Endothelial cell of umbilical vein (primary cell): ENCODE results near the gene MZB1. TPM values are rescaled to one million over a fixed set of nuclear protein-coding genes. Genes with fewer than 3 reads are reported as not detected.

Experiments
- BruUV-seq: library from RNA; stranded (reverse); fragments of 400-500 nt; replicated peaks from 2 replicates; lab custom pipeline; 2021; lab: Mats Ljungman, UMichigan
- CTCF ChIA-PET: fragments of 300-600, 350-600 bp; sonication (Branson Sonifier 250); formaldehyde crosslinking; loops from one replicate; lab custom pipeline; 2021; ENCODE audit warnings: antibody characterized with exemption, inconsistent platforms; lab: Charles Lee
- POLR2A ChIA-PET: fragments of 300-600, 350-600 bp; sonication (Branson Sonifier 250); formaldehyde crosslinking; loops from one replicate; lab custom pipeline; 2021; ENCODE audit warnings: antibody characterized with exemption, inconsistent platforms; lab: Charles Lee
- DNase-seq: peaks from one replicate; pipeline ENCODE4 v3.0.0-alpha.2; 2011; ENCODE audit warnings: low read depth, low spot score
- FAIRE-seq: peaks from 2 replicates; lab custom pipeline; 2011; peaks lifted over from hg19 to GRCh38; lab: Jason Lieb, UNC
- H2AFZ ChIP-seq: 2 replicates; pipeline ENCODE4 v1.6.0; 2012; ENCODE audit warnings: low read depth, low read length, control low read depth, inconsistent platforms
- H3K27ac ChIP-seq: 2 replicates; pipeline ENCODE4 v1.5.1; 2011; ENCODE audit warnings: low read depth, mild to moderate bottlenecking, control low read depth, low read length, moderate library complexity; ENCODE audit not compliant: insufficient read depth
- H3K27me3 ChIP-seq, 2 experiments: 2 replicates each; pipeline versions ENCODE4 v1.6.0 to v1.6.1; 2011; ENCODE audit warnings: low read length in 2 of 2, mixed read lengths in 1 of 2; ENCODE audit not compliant: control insufficient read depth in 2 of 2, insufficient read depth in 2 of 2
- H3K36me3 ChIP-seq, 2 experiments: 2 replicates in 1 of 2; 3 replicates in 1 of 2; pipeline ENCODE4 v1.5.1; 2011; ENCODE audit warnings: low read length in 2 of 2, mild to moderate bottlenecking in 1 of 2, moderate library complexity in 1 of 2; ENCODE audit not compliant: control insufficient read depth in 2 of 2, insufficient read depth in 2 of 2; ENCODE audit errors: extremely low read depth in 1 of 2
- H3K4me1 ChIP-seq: 3 replicates; pipeline ENCODE4 v1.5.1; 2011; ENCODE audit warnings: mild to moderate bottlenecking, low read length; ENCODE audit not compliant: control insufficient read depth, insufficient read depth; ENCODE audit errors: extremely low read depth
- H3K4me2 ChIP-seq: 2 replicates; pipeline ENCODE4 v1.6.1; 2011; ENCODE audit warnings: low read length, control low read depth, mixed read lengths; ENCODE audit not compliant: insufficient read depth
- H3K4me3 ChIP-seq, 3 experiments: fragments of 200-600 bp in 1 of 3; sonication (generic), shearing (Covaris generic) in 1 of 3; replicated peaks in 1 of 3; 2 replicates each; pipeline ENCODE4 v1.5.1; 2011 to 2016; ENCODE audit warnings: control low read depth in 3 of 3, low read length in 3 of 3, mild to moderate bottlenecking in 2 of 3, inconsistent platforms in 1 of 3, low read depth in 1 of 3, moderate library complexity in 1 of 3; ENCODE audit not compliant: insufficient read depth in 1 of 3
- H3K79me2 ChIP-seq: 2 replicates; pipeline ENCODE4 v1.6.0; 2012; ENCODE audit warnings: low read length, inconsistent platforms; ENCODE audit not compliant: control insufficient read depth, insufficient read depth
- H3K9ac ChIP-seq: replicated peaks from 2 replicates; pipeline ENCODE3; 2011; ENCODE audit warnings: low read length, control low read depth; ENCODE audit not compliant: insufficient read depth; ENCODE audit errors: extremely low read depth
- H3K9me1 ChIP-seq: replicated peaks from 3 replicates; pipeline ENCODE4 v1.6.0; 2011; ENCODE audit warnings: mild to moderate bottlenecking, low read length; ENCODE audit not compliant: control insufficient read depth, insufficient read depth; ENCODE audit errors: extremely low read depth
- H3K9me3 ChIP-seq: replicated peaks from 2 replicates; pipeline ENCODE4 v1.5.1; 2012; ENCODE audit warnings: low read length, inconsistent platforms; ENCODE audit not compliant: control insufficient read depth, insufficient read depth
- H4K20me1 ChIP-seq: replicated peaks from 2 replicates; pipeline ENCODE3; 2011; ENCODE audit warnings: mild to moderate bottlenecking, low read length; ENCODE audit not compliant: control insufficient read depth, insufficient read depth; ENCODE audit errors: extremely low read depth
- EZH2 ChIP-seq: IDR thresholded peaks from 2 replicates; pipeline ENCODE4 v1.6.1; 2012; ENCODE audit warnings: borderline replicate concordance, low read depth, mild to moderate bottlenecking, moderate library complexity, low read length, inconsistent platforms; ENCODE audit not compliant: severe bottlenecking
- FOS ChIP-seq: IDR thresholded peaks from 2 replicates; pipeline ENCODE4 v1.6.1; 2011; ENCODE audit warnings: mild to moderate bottlenecking, low read length, moderate library complexity, borderline replicate concordance; ENCODE audit not compliant: insufficient read depth
- GATA2 ChIP-seq: IDR thresholded peaks from 2 replicates; pipeline ENCODE4 v1.7.0; 2011; ENCODE audit warnings: low read depth, mild to moderate bottlenecking, moderate library complexity, mixed read lengths, low read length; ENCODE audit not compliant: insufficient read length, insufficient read depth
- JUN ChIP-seq: IDR thresholded peaks from 2 replicates; pipeline ENCODE4 v1.6.1; 2011; ENCODE audit warnings: borderline replicate concordance, low read depth; ENCODE audit not compliant: insufficient read length, insufficient read depth
- MYC ChIP-seq: IDR thresholded peaks from one replicate; pipeline ENCODE4 v1.6.1; 2011; ENCODE audit warnings: mild to moderate bottlenecking, low read depth, low read length
- POLR2A ChIP-seq: IDR thresholded peaks from 2 replicates; pipeline ENCODE4 v1.6.1; 2012; ENCODE audit warnings: low read depth, mild to moderate bottlenecking, control low read depth, low read length
- dilution Hi-C: fragments of 300-500 bp; cut with MboI; formaldehyde crosslinking; loops from one replicate; pipeline ENCODE4 v1.15.0; 2019; ENCODE audit warnings: low sequenced_read_pairs; ENCODE audit not compliant: extremely low pct_ligation_motif_present
- intact Hi-C: fragments of 100-400 bp; cut with micrococcal nuclease; formaldehyde crosslinking; loops from one replicate; pipeline ENCODE4 v1.10.0; 2022
- polyA plus RNA-seq, 4 experiments: library from polyadenylated mRNA; depleted of rRNA in 3 of 4; stranded (reverse) in 3 of 4; unstranded in 1 of 4; fragments of >200 nt; gene quantifications; 2 replicates each; pipeline versions ENCODE4 v1.2.1 to v1.2.3, GENCODE V29; 2011 to 2012; ENCODE audit warnings: missing spikeins in 1 of 4
- total RNA-seq: library from RNA; stranded (reverse); gene quantifications from 2 replicates; pipeline ENCODE4 v1.2.3, GENCODE V29; 2021
- TF ChIP-seq, protein P1 (sequence below): IDR thresholded peaks from 2 replicates; pipeline ENCODE4 v1.6.1; 2011; ENCODE audit not compliant: insufficient read depth, insufficient read length
- TF ChIP-seq, protein P2 (sequence below), 2 donors: IDR thresholded peaks; 1 replicate in 1 of 2; 2 replicates in 1 of 2; pipeline ENCODE4 v1.5.1; 2011; ENCODE audit warnings: low read length in 2 of 2, mild to moderate bottlenecking in 2 of 2, moderate library complexity in 2 of 2, control low read depth in 1 of 2, inconsistent platforms in 1 of 2, low read depth in 1 of 2; ENCODE audit not compliant: insufficient read depth in 1 of 2; ENCODE audit errors: extremely low read depth in 1 of 2

MZB1 gene
- total and polyA plus RNA-seq, 2 donors (not counting 3 experiments of a cell fraction or from before 2014, with no cell fraction given): not detected

DNA sequence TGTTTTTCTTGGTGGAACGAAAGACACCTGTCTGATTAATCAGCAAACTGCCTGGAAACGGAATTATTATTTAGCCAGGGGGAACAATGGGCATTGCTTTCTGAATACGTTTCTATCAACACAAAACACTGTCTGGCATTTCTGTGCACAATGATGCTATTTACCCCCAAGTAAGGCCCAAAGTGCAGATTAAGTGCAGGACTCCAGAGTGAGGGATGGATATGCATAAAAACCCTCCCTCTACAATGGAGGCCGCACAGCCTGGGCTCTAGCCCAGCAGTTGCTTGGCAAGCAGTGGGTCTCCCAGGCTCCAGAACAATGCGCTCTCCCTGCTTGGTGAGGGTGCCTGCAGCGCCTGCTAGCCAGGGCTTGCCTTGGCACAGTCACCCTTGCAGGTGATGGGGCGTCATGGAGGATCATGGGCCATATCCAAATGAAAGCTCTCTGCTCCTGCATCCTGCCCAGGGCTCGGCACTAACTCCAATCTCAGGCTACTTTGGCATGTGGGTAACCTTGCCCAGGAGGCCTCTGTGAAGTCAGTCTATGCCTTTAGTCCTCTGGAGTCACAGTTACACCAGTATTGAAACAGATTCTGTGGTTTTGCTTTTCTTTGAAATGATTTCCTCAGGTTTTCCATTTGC is 25.6 kb upstream of the MZB1 start:
- POLR2A ChIA-PET: no interaction called here
- CTCF ChIA-PET: interaction anchor here (1.2 to 1.7 kb wide), 2 partner anchors 9 to 10 kb away, joined by 3 to 4 read pairs; no protein-coding TSS in a partner anchor
- Histone ChIP-seq H3K4me2 (no peak overlapping the region), H2AFZ (no peak overlapping the region), H3K27ac (no peak overlapping the region), H3K27me3 (no peaks in the 10 kb centered on the region), H3K4me1 (peaks cover 25% of the 10 kb centered on the region), H3K9ac (no peak overlapping the region), H3K4me3 (no peak overlapping the region), H3K79me2 (no peaks in the 10 kb centered on the region), H3K9me1 (no peaks in the 10 kb centered on the region), H4K20me1 (no peaks in the 10 kb centered on the region), H3K9me3 (no peaks in the 10 kb centered on the region), H3K36me3 (peaks cover 10 to 12% of the 10 kb centered on the region in 2 experiments)
- no peak for FAIRE-seq
- no TSS peak for BruUV-seq
- dilution Hi-C loops: loop anchor here (10.0 kb wide), 1 partner anchor 109 kb away; no protein-coding TSS in a partner anchor
- intact Hi-C loops: no loop called here
- TF ChIP-seq MYC (no peak), POLR2A (no peak), FOS (no peak), EZH2 (no peak), GATA2 (no peak), JUN (no peak)
- TF ChIP-seq, protein P1, sequence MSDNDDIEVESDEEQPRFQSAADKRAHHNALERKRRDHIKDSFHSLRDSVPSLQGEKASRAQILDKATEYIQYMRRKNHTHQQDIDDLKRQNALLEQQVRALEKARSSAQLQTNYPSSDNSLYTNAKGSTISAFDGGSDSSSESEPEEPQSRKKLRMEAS: no peak
- TF ChIP-seq, protein P2, sequence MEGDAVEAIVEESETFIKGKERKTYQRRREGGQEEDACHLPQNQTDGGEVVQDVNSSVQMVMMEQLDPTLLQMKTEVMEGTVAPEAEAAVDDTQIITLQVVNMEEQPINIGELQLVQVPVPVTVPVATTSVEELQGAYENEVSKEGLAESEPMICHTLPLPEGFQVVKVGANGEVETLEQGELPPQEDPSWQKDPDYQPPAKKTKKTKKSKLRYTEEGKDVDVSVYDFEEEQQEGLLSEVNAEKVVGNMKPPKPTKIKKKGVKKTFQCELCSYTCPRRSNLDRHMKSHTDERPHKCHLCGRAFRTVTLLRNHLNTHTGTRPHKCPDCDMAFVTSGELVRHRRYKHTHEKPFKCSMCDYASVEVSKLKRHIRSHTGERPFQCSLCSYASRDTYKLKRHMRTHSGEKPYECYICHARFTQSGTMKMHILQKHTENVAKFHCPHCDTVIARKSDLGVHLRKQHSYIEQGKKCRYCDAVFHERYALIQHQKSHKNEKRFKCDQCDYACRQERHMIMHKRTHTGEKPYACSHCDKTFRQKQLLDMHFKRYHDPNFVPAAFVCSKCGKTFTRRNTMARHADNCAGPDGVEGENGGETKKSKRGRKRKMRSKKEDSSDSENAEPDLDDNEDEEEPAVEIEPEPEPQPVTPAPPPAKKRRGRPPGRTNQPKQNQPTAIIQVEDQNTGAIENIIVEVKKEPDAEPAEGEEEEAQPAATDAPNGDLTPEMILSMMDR (IDR thresholded peaks at IDR 0.05; ENCODE audit: extremely low read depth in 1 of 2, insufficient read depth in 1 of 2, low read depth in 1 of 2, low read length in 2 of 2): no peak
- no peak for DNase-seq
